ENCODE data around the gene EXOC2.

Gene EXOC2

GRCh38 chr6:693723-694009, 727 bp upstream of the EXOC2 start:
- H3K9me3 ChIP-seq (ENCODE audit: low read depth, low read length) = no peaks in the 10 kb centered on the region
- no peaks in the 10 kb centered on the region for H3K36me3 ChIP-seq (ENCODE audit: insufficient read depth, low read length)
- H3K9ac ChIP-seq (ENCODE audit: insufficient read length) = no peak overlapping the region
- TF ChIP-seq FOXP2 (optimal IDR thresholded peaks at IDR 0.05; ENCODE audit: control extremely low read depth, extremely low read length, insufficient read depth) = no peak
- H3K27ac ChIP-seq = no peak overlapping the region
- H3K4me3 ChIP-seq = peak overlapping the region; percentile 89
- no peak for DNase-seq (ENCODE audit: low read depth, low spot score)

- no peak for DNase-seq (ENCODE audit: low read depth, low spot score)
- no peaks in the 10 kb centered on the region for H3K9me3 ChIP-seq (ENCODE audit: low read depth, low read length)
- no peaks in the 10 kb centered on the region for H3K36me3 ChIP-seq (ENCODE audit: insufficient read depth, low read length)
- TF ChIP-seq POLR2AphosphoS5 (IDR thresholded peaks at IDR 0.05; ENCODE audit: borderline replicate concordance, low read depth, low read length) = no peak
- no peak for TF ChIP-seq EZH2 (IDR thresholded peaks at IDR 0.05)
- TF ChIP-seq FOXP2 (optimal IDR thresholded peaks at IDR 0.05; ENCODE audit: control extremely low read depth, extremely low read length, insufficient read depth) = no peak
- H3K9ac ChIP-seq (ENCODE audit: insufficient read length) = peak overlapping the region; percentile 74
- peak overlapping the region; percentile 89 for H3K4me3 ChIP-seq
- no peak overlapping the region for H3K27ac ChIP-seq
Observed at GRCh38 chr6:692356-692851, 535 bp downstream of the EXOC2 start.

GRCh38 chr6:689223-689622, 3.7 kb downstream of the EXOC2 start:
- H3K4me3 ChIP-seq = no peak overlapping the region
- H3K27ac ChIP-seq = no peak overlapping the region
- no peaks in the 10 kb centered on the region for H3K36me3 ChIP-seq (ENCODE audit: insufficient read depth, low read length)
- H3K9me3 ChIP-seq (ENCODE audit: low read depth, low read length) = no peaks in the 10 kb centered on the region
- DNase-seq (ENCODE audit: low read depth, low spot score) = no peak
- H3K9ac ChIP-seq (ENCODE audit: insufficient read length) = no peak overlapping the region
- TF ChIP-seq POLR2AphosphoS5 (IDR thresholded peaks at IDR 0.05; ENCODE audit: borderline replicate concordance, low read depth, low read length) = no peak
- no peak for TF ChIP-seq FOXP2 (optimal IDR thresholded peaks at IDR 0.05; ENCODE audit: control extremely low read depth, extremely low read length, insufficient read depth)
- no peak for TF ChIP-seq EZH2 (IDR thresholded peaks at IDR 0.05)

GRCh38 chr6:686497-686896, 6.4 kb downstream of the EXOC2 start:
- Histone ChIP-seq H3K27ac (no peak overlapping the region), H3K4me3 (no peak overlapping the region), H3K36me3 (ENCODE audit: insufficient read depth, low read length) (no peaks in the 10 kb centered on the region), H3K9ac (ENCODE audit: insufficient read length) (no peak overlapping the region), H3K9me3 (ENCODE audit: low read depth, low read length) (no peaks in the 10 kb centered on the region)
- TF ChIP-seq POLR2AphosphoS5 (IDR thresholded peaks at IDR 0.05; ENCODE audit: borderline replicate concordance, low read depth, low read length) (no peak), FOXP2 (optimal IDR thresholded peaks at IDR 0.05; ENCODE audit: control extremely low read depth, extremely low read length, insufficient read depth) (no peak), EZH2 (IDR thresholded peaks at IDR 0.05) (no peak)
- no peak for DNase-seq (ENCODE audit: low read depth, low spot score)

- no peaks in the 10 kb centered on the region for H3K36me3 ChIP-seq (ENCODE audit: insufficient read depth, low read length)
- no peaks in the 10 kb centered on the region for H3K9me3 ChIP-seq (ENCODE audit: low read depth, low read length)
- no peak for DNase-seq (ENCODE audit: low read depth, low spot score)
- H3K4me3 ChIP-seq = no peak overlapping the region
- H3K9ac ChIP-seq (ENCODE audit: insufficient read length) = no peak overlapping the region
- no peak for TF ChIP-seq FOXP2 (optimal IDR thresholded peaks at IDR 0.05; ENCODE audit: control extremely low read depth, extremely low read length, insufficient read depth)
- no peak for TF ChIP-seq POLR2AphosphoS5 (IDR thresholded peaks at IDR 0.05; ENCODE audit: borderline replicate concordance, low read depth, low read length)
- no peak for TF ChIP-seq EZH2 (IDR thresholded peaks at IDR 0.05)
- H3K27ac ChIP-seq = no peak overlapping the region
Observed at GRCh38 chr6:684831-685636, 7.9 kb downstream of the EXOC2 start.

GRCh38 chr6:683742-684440, 9.0 kb downstream of the EXOC2 start:
- Histone ChIP-seq H3K36me3 (ENCODE audit: insufficient read depth, low read length) (no peaks in the 10 kb centered on the region), H3K4me3 (no peak overlapping the region), H3K9me3 (ENCODE audit: low read depth, low read length) (no peaks in the 10 kb centered on the region), H3K9ac (ENCODE audit: insufficient read length) (no peak overlapping the region), H3K27ac (no peak overlapping the region)
- TF ChIP-seq EZH2 (IDR thresholded peaks at IDR 0.05) (no peak), POLR2AphosphoS5 (IDR thresholded peaks at IDR 0.05; ENCODE audit: borderline replicate concordance, low read depth, low read length) (no peak), FOXP2 (optimal IDR thresholded peaks at IDR 0.05; ENCODE audit: control extremely low read depth, extremely low read length, insufficient read depth) (no peak)
- DNase-seq (ENCODE audit: low read depth, low spot score) = no peak

GRCh38 chr6:680666-681340, 12.1 kb downstream of the EXOC2 start:
- H3K9ac ChIP-seq (ENCODE audit: insufficient read length) = no peak overlapping the region
- H3K4me3 ChIP-seq = no peak overlapping the region
- no peak overlapping the region for H3K27ac ChIP-seq
- H3K36me3 ChIP-seq (ENCODE audit: insufficient read depth, low read length) = no peaks in the 10 kb centered on the region
- no peak for DNase-seq (ENCODE audit: low read depth, low spot score)
- H3K9me3 ChIP-seq (ENCODE audit: low read depth, low read length) = no peaks in the 10 kb centered on the region
- TF ChIP-seq FOXP2 (optimal IDR thresholded peaks at IDR 0.05; ENCODE audit: control extremely low read depth, extremely low read length, insufficient read depth) (no peak), EZH2 (IDR thresholded peaks at IDR 0.05) (no peak), POLR2AphosphoS5 (IDR thresholded peaks at IDR 0.05; ENCODE audit: borderline replicate concordance, low read depth, low read length) (no peak)

GRCh38 chr6:680251-680650, 12.7 kb downstream of the EXOC2 start:
- no peak for TF ChIP-seq FOXP2 (optimal IDR thresholded peaks at IDR 0.05; ENCODE audit: control extremely low read depth, extremely low read length, insufficient read depth)
- TF ChIP-seq POLR2AphosphoS5 (IDR thresholded peaks at IDR 0.05; ENCODE audit: borderline replicate concordance, low read depth, low read length) = no peak
- no peak overlapping the region for H3K27ac ChIP-seq
- H3K36me3 ChIP-seq (ENCODE audit: insufficient read depth, low read length) = no peaks in the 10 kb centered on the region
- no peak overlapping the region for H3K9ac ChIP-seq (ENCODE audit: insufficient read length)
- no peak overlapping the region for H3K4me3 ChIP-seq
- no peak for DNase-seq (ENCODE audit: low read depth, low spot score)
- no peaks in the 10 kb centered on the region for H3K9me3 ChIP-seq (ENCODE audit: low read depth, low read length)

Measured in SK-N-MC (cell line).